Measurements from ENCODE around the gene RELL1. TPM values are rescaled to one million over a fixed set of nuclear protein-coding genes. Genes with fewer than 3 reads are reported as not detected.

The RELL1 gene
- total and polyA plus RNA-seq, 5 donors from 2014 or later, result 2.7 to 24.3 (median 5.3) TPM

DNA sequence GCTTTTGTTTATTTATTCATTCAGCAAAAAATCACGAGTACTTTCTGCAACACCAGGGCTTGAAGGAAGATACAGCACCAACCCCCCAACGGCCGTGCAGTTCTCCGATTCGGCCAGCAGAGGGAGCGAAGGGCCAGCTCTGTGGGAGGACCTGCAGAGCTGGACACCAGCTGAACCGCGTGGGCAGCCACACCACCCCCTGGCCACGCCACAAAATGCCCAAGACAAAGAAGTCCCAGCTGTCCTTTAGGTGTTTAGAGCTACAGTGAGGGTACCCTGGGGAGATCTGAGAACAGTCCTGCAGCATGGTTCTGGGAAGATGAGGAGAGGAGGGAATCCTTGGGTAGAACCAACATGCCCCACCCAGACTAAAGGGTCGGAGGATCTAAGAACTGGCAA lies 83.1 kb downstream of the RELL1 start:
- no peaks in the 10 kb centered on the region for H3K9me3 Mint-ChIP-seq
- Histone ChIP-seq H3K4me3 (ENCODE audit: low read depth, low read length) (no peak overlapping the region), H3K27me3 (ENCODE audit: control insufficient read depth, insufficient read depth, low read length) (no peaks in the 10 kb centered on the region), H3K27ac (ENCODE audit: insufficient read depth, low read length, poor library complexity, severe bottlenecking) (no peak overlapping the region), H3K4me1 (ENCODE audit: control insufficient read depth, insufficient read depth, low read length, poor library complexity, severe bottlenecking) (no peaks in the 10 kb centered on the region), H3K36me3 (ENCODE audit: control insufficient read depth, insufficient read depth, low read length) (no peaks in the 10 kb centered on the region), H3K9me3 (ENCODE audit: control insufficient read depth in 2 of 2, low read length in 2 of 2) (no peaks in the 10 kb centered on the region)
- peak overlapping the region in 2 of 3 donors; percentile 53 to 89 for H3K27ac Mint-ChIP-seq
- H3K27me3 Mint-ChIP-seq, result no peaks in the 10 kb centered on the region
- ATAC-seq (ENCODE audit: low read depth in 2 of 2) (peak; percentile 62 to 66), DNase-seq (peak; percentile 48 to 66 (median 59))
- peaks cover 0 to 9% (median 2%) of the 10 kb centered on the region in 4 donors for H3K4me1 Mint-ChIP-seq
- peaks cover 2% of the 10 kb centered on the region for H3K36me3 Mint-ChIP-seq
- no peak overlapping the region for H3K4me3 Mint-ChIP-seq

DNA sequence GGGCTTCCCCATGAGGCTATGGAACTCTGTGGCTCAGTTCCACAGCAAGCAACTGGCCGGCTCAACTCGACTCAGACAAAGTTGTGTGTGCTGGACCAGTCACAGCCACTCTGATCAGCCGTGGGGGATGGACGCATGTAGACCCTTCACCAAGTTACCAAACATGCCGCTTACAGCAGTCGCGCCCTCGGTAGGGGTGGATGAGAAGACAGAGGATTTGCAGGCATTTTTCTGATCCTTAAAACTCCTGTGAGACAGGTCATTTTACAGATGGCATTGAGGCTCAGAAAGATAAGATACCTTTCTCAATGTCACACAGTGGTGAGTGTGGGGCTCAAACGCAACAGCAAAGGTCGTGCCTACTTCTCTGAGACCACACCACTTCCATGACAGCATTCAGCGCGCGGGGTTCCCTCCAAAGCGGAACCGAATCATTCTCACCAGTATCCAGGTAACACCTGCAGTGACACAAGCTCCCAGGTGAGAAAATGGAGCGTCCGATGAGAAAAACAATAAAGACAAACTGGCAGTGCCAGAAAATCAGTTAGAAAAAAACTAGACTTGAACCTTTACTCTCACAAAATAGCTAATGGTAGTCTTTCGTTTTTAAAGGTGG lies 83.6 kb downstream of the RELL1 start:
- Mint-ChIP-seq H3K36me3 (no peaks in the 10 kb centered on the region), H3K27me3 (no peaks in the 10 kb centered on the region), H3K27ac (peak overlapping the region in 1 of 3 donors; percentile 45), H3K4me3 (no peak overlapping the region), H3K4me1 (peaks cover 0 to 9% (median 2%) of the 10 kb centered on the region in 4 donors), H3K9me3 (no peaks in the 10 kb centered on the region)
- Histone ChIP-seq H3K9me3 (ENCODE audit: control insufficient read depth in 2 of 2, low read length in 2 of 2) (no peaks in the 10 kb centered on the region), H3K4me1 (ENCODE audit: control insufficient read depth, insufficient read depth, low read length, poor library complexity, severe bottlenecking) (no peaks in the 10 kb centered on the region), H3K27ac (ENCODE audit: insufficient read depth, low read length, poor library complexity, severe bottlenecking) (no peak overlapping the region), H3K4me3 (ENCODE audit: low read depth, low read length) (no peak overlapping the region), H3K27me3 (ENCODE audit: control insufficient read depth, insufficient read depth, low read length) (no peaks in the 10 kb centered on the region), H3K36me3 (ENCODE audit: control insufficient read depth, insufficient read depth, low read length) (no peaks in the 10 kb centered on the region)
- ATAC-seq (ENCODE audit: low read depth in 2 of 2) (no peak), DNase-seq (no peak)

DNA sequence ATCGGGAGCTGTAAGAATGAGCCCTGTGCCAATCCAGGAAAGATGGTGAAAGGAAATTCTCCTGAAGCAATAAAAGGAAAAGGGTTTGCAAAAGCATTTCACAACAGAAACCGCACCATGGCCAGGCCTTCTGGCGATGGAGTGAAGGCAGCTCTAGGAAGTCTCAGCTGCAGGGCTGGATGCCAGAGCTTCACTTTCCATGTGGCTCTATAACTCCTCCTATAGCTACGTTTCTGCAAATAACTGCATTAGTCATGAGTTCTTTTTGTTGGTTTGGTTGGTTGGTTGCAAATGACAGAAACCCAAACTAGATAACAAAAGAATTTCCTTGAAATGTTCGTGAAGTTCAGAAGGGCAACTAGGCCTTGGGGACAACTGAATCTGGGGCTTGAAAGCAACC lies 84.6 kb downstream of the RELL1 start:
- Mint-ChIP-seq H3K27me3 (no peaks in the 10 kb centered on the region), H3K4me3 (no peak overlapping the region), H3K36me3 (no peaks in the 10 kb centered on the region), H3K9me3 (no peaks in the 10 kb centered on the region), H3K27ac (no peak overlapping the region), H3K4me1 (peaks cover 0 to 9% (median 2%) of the 10 kb centered on the region in 4 donors)
- H3K27me3 ChIP-seq (ENCODE audit: control insufficient read depth, insufficient read depth, low read length), result no peaks in the 10 kb centered on the region
- H3K4me1 ChIP-seq (ENCODE audit: control insufficient read depth, insufficient read depth, low read length, poor library complexity, severe bottlenecking), result no peaks in the 10 kb centered on the region
- no peaks in the 10 kb centered on the region for H3K36me3 ChIP-seq (ENCODE audit: control insufficient read depth, insufficient read depth, low read length)
- no peak overlapping the region for H3K4me3 ChIP-seq (ENCODE audit: low read depth, low read length)
- ATAC-seq (ENCODE audit: low read depth in 2 of 2) (no peak), DNase-seq (no peak)
- no peak overlapping the region for H3K27ac ChIP-seq (ENCODE audit: insufficient read depth, low read length, poor library complexity, severe bottlenecking)
- H3K9me3 ChIP-seq (ENCODE audit: control insufficient read depth in 2 of 2, low read length in 2 of 2), result no peaks in the 10 kb centered on the region

DNA sequence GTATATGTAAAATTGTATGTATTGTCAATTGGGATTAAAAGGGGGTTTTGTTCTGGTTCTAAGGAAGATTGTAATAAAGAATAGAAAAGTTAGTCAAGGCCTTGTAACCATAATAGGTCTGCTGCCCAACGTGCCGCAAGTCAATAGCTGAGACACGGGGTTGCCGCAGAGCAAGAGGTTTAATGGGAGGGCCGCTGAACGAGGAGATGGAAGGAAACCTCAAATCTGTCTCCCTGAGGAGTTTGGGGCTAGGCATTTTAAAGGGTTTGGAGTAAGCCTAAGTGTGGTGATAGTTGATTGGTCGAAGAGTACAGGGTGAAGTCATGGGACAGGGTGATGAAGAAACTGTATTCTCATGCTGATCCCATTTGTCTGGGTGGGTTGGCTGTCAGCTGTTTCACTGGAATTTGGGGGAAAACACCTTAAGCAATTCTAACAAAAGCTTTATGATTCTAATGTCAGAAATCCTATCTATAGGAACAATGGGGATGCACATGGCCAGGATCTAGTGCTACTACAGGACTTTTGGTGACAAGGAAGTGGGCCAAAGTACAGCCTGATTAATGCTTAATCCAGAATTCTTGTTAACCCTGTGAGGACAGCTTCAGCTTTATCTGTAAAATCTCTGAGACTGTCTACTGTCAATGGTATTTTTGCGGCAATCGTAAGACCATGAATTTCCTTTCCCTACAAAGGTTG lies 86.9 kb downstream of the RELL1 start:
- no peaks in the 10 kb centered on the region for H3K36me3 ChIP-seq (ENCODE audit: control insufficient read depth, insufficient read depth, low read length)
- ATAC-seq (ENCODE audit: low read depth in 2 of 2) (no peak), DNase-seq (no peak)
- Mint-ChIP-seq H3K9me3 (no peaks in the 10 kb centered on the region), H3K27ac (no peak overlapping the region), H3K27me3 (no peaks in the 10 kb centered on the region), H3K36me3 (no peaks in the 10 kb centered on the region), H3K4me3 (no peak overlapping the region), H3K4me1 (peaks cover 0 to 6% (median 5%) of the 10 kb centered on the region in 4 donors)
- H3K9me3 ChIP-seq (ENCODE audit: control insufficient read depth in 2 of 2, low read length in 2 of 2), result no peaks in the 10 kb centered on the region
- no peak overlapping the region for H3K4me3 ChIP-seq (ENCODE audit: low read depth, low read length)
- H3K27ac ChIP-seq (ENCODE audit: insufficient read depth, low read length, poor library complexity, severe bottlenecking), result no peak overlapping the region
- H3K27me3 ChIP-seq (ENCODE audit: control insufficient read depth, insufficient read depth, low read length), result no peaks in the 10 kb centered on the region
- H3K4me1 ChIP-seq (ENCODE audit: control insufficient read depth, insufficient read depth, low read length, poor library complexity, severe bottlenecking), result no peaks in the 10 kb centered on the region

DNA sequence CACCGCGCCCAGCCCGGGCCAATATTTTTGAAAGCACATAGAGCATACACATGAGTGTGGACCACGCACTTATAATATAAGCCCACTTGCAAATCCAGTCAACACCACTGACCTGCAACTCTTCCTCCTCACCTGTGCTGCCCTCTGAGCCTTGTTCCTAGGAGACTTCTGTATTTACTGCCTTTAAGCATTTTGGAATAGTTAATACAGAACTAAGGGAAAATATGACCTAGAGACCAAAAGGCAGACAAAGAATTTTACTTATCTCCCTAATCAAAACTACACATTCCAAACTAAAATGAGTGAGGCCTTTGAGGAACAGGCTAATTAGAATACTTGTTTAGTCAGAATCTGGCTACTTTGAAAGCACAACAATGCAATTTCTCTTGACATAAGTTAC lies 89.1 kb downstream of the RELL1 start:
- no peak for ATAC-seq (ENCODE audit: low read depth in 2 of 2)
- peaks cover 0 to 6% (median 0%) of the 10 kb centered on the region in 4 donors for H3K4me1 Mint-ChIP-seq

DNA sequence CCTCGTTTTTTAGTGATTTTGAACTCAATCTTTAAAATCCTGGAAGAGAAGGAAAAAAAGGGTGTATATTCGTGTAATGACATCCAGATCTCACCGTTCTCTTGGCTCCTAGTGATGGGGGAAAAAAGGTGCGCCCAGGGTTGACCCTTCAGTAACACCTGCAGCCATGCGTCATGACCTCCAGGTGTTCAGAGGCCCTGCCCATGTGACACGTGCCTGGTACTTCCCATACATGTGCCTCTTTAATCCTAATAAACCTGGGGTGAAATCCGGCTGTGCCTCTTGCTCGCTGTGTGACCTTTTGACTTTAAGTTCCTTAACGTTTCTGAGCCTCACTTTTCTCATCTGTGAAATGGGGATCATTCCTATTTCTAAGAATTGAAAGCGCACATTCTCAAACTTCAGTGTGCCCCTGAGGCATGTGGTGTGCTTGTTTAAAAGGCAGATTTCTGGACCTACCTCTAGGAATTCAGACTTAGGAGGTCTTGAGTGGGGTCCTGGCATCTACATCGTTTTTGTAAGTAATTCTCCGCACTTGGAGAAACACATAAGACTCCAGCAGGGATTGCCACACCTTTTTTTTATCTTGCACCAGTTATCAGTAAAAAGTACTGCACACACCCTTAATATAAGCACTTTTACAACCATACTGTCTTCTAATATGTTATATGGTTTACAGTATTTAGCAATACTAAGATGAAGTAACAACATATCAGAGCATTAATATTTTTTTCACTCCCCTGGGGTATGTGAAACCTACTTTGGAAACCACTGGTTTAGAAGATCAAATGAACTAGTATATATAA lies 90.1 kb downstream of the RELL1 start:
- no peak overlapping the region for H3K4me3 ChIP-seq (ENCODE audit: low read depth, low read length)
- H3K4me1 Mint-ChIP-seq, result peaks cover 0 to 6% (median 0%) of the 10 kb centered on the region in 4 donors
- no peak overlapping the region for H3K27ac Mint-ChIP-seq

More for the DNA sequence above, 89.1 kb downstream of the RELL1 start:
- Histone ChIP-seq H3K4me3 (ENCODE audit: low read depth, low read length) (no peak overlapping the region), H3K4me1 (ENCODE audit: control insufficient read depth, insufficient read depth, low read length, poor library complexity, severe bottlenecking) (no peaks in the 10 kb centered on the region), H3K27ac (ENCODE audit: insufficient read depth, low read length, poor library complexity, severe bottlenecking) (no peak overlapping the region), H3K27me3 (ENCODE audit: control insufficient read depth, insufficient read depth, low read length) (no peaks in the 10 kb centered on the region), H3K36me3 (ENCODE audit: control insufficient read depth, insufficient read depth, low read length) (no peaks in the 10 kb centered on the region), H3K9me3 (ENCODE audit: control insufficient read depth in 2 of 2, low read length in 2 of 2) (no peaks in the 10 kb centered on the region)
- Mint-ChIP-seq H3K9me3 (no peaks in the 10 kb centered on the region), H3K36me3 (no peaks in the 10 kb centered on the region), H3K27ac (no peak overlapping the region), H3K4me3 (no peak overlapping the region), H3K27me3 (no peaks in the 10 kb centered on the region)
- no peak for DNase-seq

DNA sequence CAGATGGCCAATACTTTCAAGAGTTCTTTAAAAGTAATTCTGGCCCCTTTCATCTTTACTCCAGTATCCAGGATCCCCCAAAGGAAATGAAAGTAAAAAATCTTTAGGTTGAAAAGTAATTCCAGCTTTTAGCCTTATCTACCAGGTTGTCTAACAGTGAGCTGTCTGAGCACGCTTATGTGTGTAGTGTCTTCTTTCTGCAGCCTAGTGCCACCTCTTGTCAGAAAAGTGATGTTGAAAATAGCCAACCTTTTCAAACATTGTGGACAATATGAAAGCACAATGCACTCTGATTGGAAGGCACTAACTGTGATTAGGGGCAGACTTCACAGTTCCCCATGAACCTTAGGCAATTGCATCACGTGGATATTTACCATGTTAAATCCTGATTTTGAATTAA lies 92.1 kb downstream of the RELL1 start:
- H3K4me1 Mint-ChIP-seq, result peaks cover 0 to 6% (median 0%) of the 10 kb centered on the region in 4 donors
- H3K27me3 Mint-ChIP-seq, result no peaks in the 10 kb centered on the region

More for the DNA sequence above, 90.1 kb downstream of the RELL1 start:
- Mint-ChIP-seq H3K36me3 (no peaks in the 10 kb centered on the region), H3K4me3 (no peak overlapping the region), H3K27me3 (no peaks in the 10 kb centered on the region), H3K9me3 (no peaks in the 10 kb centered on the region)
- Histone ChIP-seq H3K27ac (ENCODE audit: insufficient read depth, low read length, poor library complexity, severe bottlenecking) (no peak overlapping the region), H3K4me1 (ENCODE audit: control insufficient read depth, insufficient read depth, low read length, poor library complexity, severe bottlenecking) (no peaks in the 10 kb centered on the region), H3K9me3 (ENCODE audit: control insufficient read depth in 2 of 2, low read length in 2 of 2) (no peaks in the 10 kb centered on the region), H3K36me3 (ENCODE audit: control insufficient read depth, insufficient read depth, low read length) (no peaks in the 10 kb centered on the region), H3K27me3 (ENCODE audit: control insufficient read depth, insufficient read depth, low read length) (no peaks in the 10 kb centered on the region)
- no peak for ATAC-seq (ENCODE audit: low read depth in 2 of 2)
- no peak for DNase-seq

More for the DNA sequence above, 92.1 kb downstream of the RELL1 start:
- no peaks in the 10 kb centered on the region for H3K9me3 ChIP-seq (ENCODE audit: control insufficient read depth in 2 of 2, low read length in 2 of 2)
- no peak overlapping the region for H3K27ac Mint-ChIP-seq
- H3K36me3 ChIP-seq (ENCODE audit: control insufficient read depth, insufficient read depth, low read length), result no peaks in the 10 kb centered on the region
- no peaks in the 10 kb centered on the region for H3K4me1 ChIP-seq (ENCODE audit: control insufficient read depth, insufficient read depth, low read length, poor library complexity, severe bottlenecking)
- no peaks in the 10 kb centered on the region for H3K27me3 ChIP-seq (ENCODE audit: control insufficient read depth, insufficient read depth, low read length)
- no peak for DNase-seq
- peaks cover 3% of the 10 kb centered on the region for H3K36me3 Mint-ChIP-seq
- H3K27ac ChIP-seq (ENCODE audit: insufficient read depth, low read length, poor library complexity, severe bottlenecking), result no peak overlapping the region
- H3K4me3 Mint-ChIP-seq, result no peak overlapping the region
- ATAC-seq (ENCODE audit: low read depth in 2 of 2), result no peak
- no peaks in the 10 kb centered on the region for H3K9me3 Mint-ChIP-seq
- H3K4me3 ChIP-seq (ENCODE audit: low read depth, low read length), result no peak overlapping the region

Data from CD4-positive, CD25-positive, alpha-beta regulatory T cell (primary cell).